Hepatocyte (in vitro differentiated cells): ENCODE results near the gene BPIFB2. TPM values are rescaled to one million over a fixed set of nuclear protein-coding genes. Genes with fewer than 3 reads are reported as not detected.

Experiments
- DNase-seq: peaks from one replicate; pipeline ENCODE4 v3.0.0-alpha.2; 2016; ENCODE audit warnings: low spot score
- H2AFZ ChIP-seq: fragments of 200-600 bp; sonication (generic); 2 replicates; pipeline ENCODE4 v1.6.0; 2016; ENCODE audit warnings: antibody characterized with exemption, mild to moderate bottlenecking
- H3K27ac ChIP-seq: fragments of 200-600 bp; sonication (generic); 2 replicates; pipeline ENCODE4 v1.5.1; 2016; ENCODE audit warnings: mild to moderate bottlenecking
- H3K27me3 ChIP-seq: fragments of 200-600 bp; sonication (generic); 2 replicates; pipeline ENCODE4 v1.6.1; 2016
- H3K36me3 ChIP-seq: fragments of 200-600 bp; sonication (generic); replicated peaks from 2 replicates; pipeline ENCODE4 v1.5.1; 2016; ENCODE audit warnings: low read depth; ENCODE audit not compliant: insufficient read depth
- H3K4me1 ChIP-seq: fragments of 200-600 bp; sonication (generic); 2 replicates; pipeline ENCODE4 v1.5.1; 2016; ENCODE audit warnings: mild to moderate bottlenecking, moderate library complexity; ENCODE audit not compliant: insufficient read depth
- H3K4me2 ChIP-seq: fragments of 200-600 bp; sonication (generic); 2 replicates; pipeline ENCODE4 v1.6.0; 2016
- H3K4me3 ChIP-seq: fragments of 200-600 bp; sonication (generic); 2 replicates; pipeline ENCODE4 v1.5.1; 2016; ENCODE audit warnings: mild to moderate bottlenecking
- H3K79me2 ChIP-seq: fragments of 200-600 bp; sonication (generic); 2 replicates; pipeline ENCODE4 v1.6.0; 2017; ENCODE audit warnings: mild to moderate bottlenecking
- H3K9me2 ChIP-seq: fragments of 200-600 bp; sonication (generic); replicated peaks from 2 replicates; pipeline ENCODE4 v1.6.0; 2017; ENCODE audit warnings: mild to moderate bottlenecking; ENCODE audit not compliant: insufficient read depth
- H3K9me3 ChIP-seq: fragments of 200-600 bp; sonication (generic); 2 replicates; pipeline ENCODE4 v1.5.1; 2016; ENCODE audit warnings: low read depth, mild to moderate bottlenecking
- H4K20me1 ChIP-seq: fragments of 200-600 bp; sonication (generic); 2 replicates; pipeline ENCODE4 v1.6.0; 2016; ENCODE audit warnings: mild to moderate bottlenecking; ENCODE audit not compliant: insufficient read depth, poor library complexity, severe bottlenecking
- CTCF ChIP-seq: fragments of 200-600 bp; sonication (generic); IDR thresholded peaks from 2 replicates; pipeline ENCODE4 v1.5.1; 2016; ENCODE audit warnings: antibody characterized with exemption, mild to moderate bottlenecking; ENCODE audit not compliant: poor library complexity
- EZH2 ChIP-seq: fragments of 200-600 bp; sonication (generic); IDR thresholded peaks from 2 replicates; pipeline ENCODE4 v1.6.1; 2016; ENCODE audit warnings: antibody characterized with exemption, mild to moderate bottlenecking, borderline replicate concordance
- EZH2phosphoT487 ChIP-seq: fragments of 200-600 bp; sonication (generic); IDR thresholded peaks from one replicate; pipeline ENCODE4 v1.6.1; 2018; ENCODE audit warnings: antibody characterized with exemption, mild to moderate bottlenecking, low read depth, moderate library complexity; ENCODE audit not compliant: unreplicated experiment, severe bottlenecking
- WGBS: methylation state at CpG from one replicate; pipeline ENCODE4 v1.1.6; 2016; ENCODE audit warnings: low lambda C conversion rate; ENCODE audit errors: missing lambda C conversion rate; 5-methylcytosine and 5-hydroxymethylcytosine counted together
- polyA plus RNA-seq: library from polyadenylated mRNA; unstranded; fragments of >200 nt; fragmentation: Nextera tagmentation; extraction: Ambion mirVana; gene quantifications from 2 replicates; pipeline ENCODE4 v1.2.1, GENCODE V29; 2016
- total RNA-seq: library from RNA; depleted of rRNA; stranded (reverse); fragments of >200 nt; gene quantifications from 2 replicates; pipeline ENCODE4 v1.2.3, GENCODE V29; 2014

The BPIFB2 gene
- total and polyA plus RNA-seq, 2 experiments from 2014 or later, result 0.30 to 0.70 TPM

- Histone ChIP-seq H4K20me1 (no peaks in the 10 kb centered on the region), H3K27ac (no peak overlapping the region), H3K27me3 (no peaks in the 10 kb centered on the region), H3K36me3 (no peaks in the 10 kb centered on the region), H2AFZ (no peak overlapping the region), H3K9me3 (no peaks in the 10 kb centered on the region), H3K79me2 (no peaks in the 10 kb centered on the region), H3K4me2 (no peak overlapping the region), H3K9me2 (no peaks in the 10 kb centered on the region), H3K4me1 (peaks cover 12% of the 10 kb centered on the region), H3K4me3 (no peak overlapping the region)
- TF ChIP-seq EZH2, result no peak
- TF ChIP-seq CTCF, result no peak
- TF ChIP-seq EZH2phosphoT487, result no peak
- WGBS, result 85% methylated on average over 6 of the region's 6 CpGs
- DNase-seq, result no peak
These were observed 26.5 kb upstream of the BPIFB2 start for GRCh38 chr20:32980990-32981389.

GRCh38 chr20:32982617-32983458, 24.7 kb upstream of the BPIFB2 start:
- 76% methylated on average over 10 of the region's 10 CpGs for WGBS
- peak; percentile 53 for DNase-seq
- TF ChIP-seq EZH2phosphoT487, result no peak
- no peak for TF ChIP-seq EZH2
- no peak for TF ChIP-seq CTCF

GRCh38 chr20:32983459-32984112, 23.9 kb upstream of the BPIFB2 start:
- H3K79me2 ChIP-seq, result no peaks in the 10 kb centered on the region
- WGBS, result 89% methylated on average over 12 of the region's 12 CpGs
- no peak for TF ChIP-seq EZH2
- no peak for TF ChIP-seq CTCF
- TF ChIP-seq EZH2phosphoT487, result no peak
- no peak overlapping the region for H2AFZ ChIP-seq
- no peak overlapping the region for H3K4me2 ChIP-seq
- no peaks in the 10 kb centered on the region for H3K9me3 ChIP-seq
- H3K27ac ChIP-seq, result no peak overlapping the region
- no peak for DNase-seq
- H3K27me3 ChIP-seq, result no peaks in the 10 kb centered on the region
- H3K9me2 ChIP-seq, result no peaks in the 10 kb centered on the region
- H3K36me3 ChIP-seq, result no peaks in the 10 kb centered on the region
- H4K20me1 ChIP-seq, result no peaks in the 10 kb centered on the region
- no peak overlapping the region for H3K4me3 ChIP-seq
- peaks cover 12% of the 10 kb centered on the region for H3K4me1 ChIP-seq

More at GRCh38 chr20:32982617-32983458, 24.7 kb upstream of the BPIFB2 start:
- H4K20me1 ChIP-seq, result no peaks in the 10 kb centered on the region
- no peaks in the 10 kb centered on the region for H3K9me2 ChIP-seq
- no peaks in the 10 kb centered on the region for H3K36me3 ChIP-seq
- H3K4me1 ChIP-seq, result peaks cover 12% of the 10 kb centered on the region
- no peak overlapping the region for H3K27ac ChIP-seq
- no peak overlapping the region for H3K4me3 ChIP-seq
- H3K27me3 ChIP-seq, result no peaks in the 10 kb centered on the region
- no peak overlapping the region for H3K4me2 ChIP-seq
- H2AFZ ChIP-seq, result no peak overlapping the region
- no peaks in the 10 kb centered on the region for H3K9me3 ChIP-seq
- no peaks in the 10 kb centered on the region for H3K79me2 ChIP-seq
